ENCODE measurements around the gene SPC25. TPM values are rescaled to one million over a fixed set of nuclear protein-coding genes. Genes with fewer than 3 reads are reported as not detected.

SPC25 gene
- total and polyA plus RNA-seq, 2 donors (not counting 1 experiment from before 2014, with no cell fraction given) = 0.12 to 0.64 TPM

GRCh38 chr2:168910330-168910729 lies 20.1 kb upstream of the SPC25 start:
- peaks cover 0 to 7% of the 10 kb centered on the region in 2 donors for H3K4me1 ChIP-seq (ENCODE audit: control insufficient read depth in 2 of 2, insufficient read depth in 2 of 2, low read length in 2 of 2)
- H4K20me1 ChIP-seq (ENCODE audit: control insufficient read depth, insufficient read depth, low read length, poor library complexity, severe bottlenecking) = no peaks in the 10 kb centered on the region
- Mint-ChIP-seq H3K27me3 (peaks cover 40% of the 10 kb centered on the region), H3K27ac (no peak overlapping the region), H3K4me3 (no peak overlapping the region), H3K4me1 (peaks cover 4% of the 10 kb centered on the region), H3K9me3 (ENCODE audit: insufficient read depth) (no peaks in the 10 kb centered on the region)
- H3K36me3 ChIP-seq (replicated peaks in 1 of 2; ENCODE audit: control extremely low read depth in 1 of 2, control insufficient read depth in 1 of 2, extremely low read depth in 1 of 2, insufficient read depth in 2 of 2, low read length in 1 of 2) = no peaks in the 10 kb centered on the region
- no peak for ATAC-seq (ENCODE audit: low read depth)
- H3K4me2 ChIP-seq (replicated peaks; ENCODE audit: low read depth, low read length, poor library complexity, severe bottlenecking) = no peak overlapping the region
- no peak for DNase-seq
- no peaks in the 10 kb centered on the region for H3K9me3 ChIP-seq (ENCODE audit: control extremely low read depth in 1 of 3, control insufficient read depth in 2 of 3, insufficient read depth in 1 of 3, low read length in 2 of 3)
- H3K9ac ChIP-seq (ENCODE audit: low read length) = no peak overlapping the region
- ChIA-PET POLR2A (no interaction called here), CTCF (interaction anchor here (0.8 to 1.0 kb wide), 2 partner anchors 11 to 567 kb away, joined by 3 read pairs; no protein-coding TSS in a partner anchor)
- H3K4me3 ChIP-seq (ENCODE audit: control extremely low read depth in 1 of 5, extremely low read depth in 1 of 5, insufficient read depth in 1 of 5, low read depth in 2 of 5, low read length in 4 of 5) = no peak overlapping the region
- WGBS (ENCODE audit: insufficient coverage) = 80% methylated on average over 1 of the region's 5 CpGs
- TF ChIP-seq EZH2 (IDR thresholded peaks at IDR 0.05; ENCODE audit: borderline replicate concordance, insufficient read depth, low read depth, low read length, poor library complexity, severe bottlenecking) = no peak
- TF ChIP-seq, protein P1, sequence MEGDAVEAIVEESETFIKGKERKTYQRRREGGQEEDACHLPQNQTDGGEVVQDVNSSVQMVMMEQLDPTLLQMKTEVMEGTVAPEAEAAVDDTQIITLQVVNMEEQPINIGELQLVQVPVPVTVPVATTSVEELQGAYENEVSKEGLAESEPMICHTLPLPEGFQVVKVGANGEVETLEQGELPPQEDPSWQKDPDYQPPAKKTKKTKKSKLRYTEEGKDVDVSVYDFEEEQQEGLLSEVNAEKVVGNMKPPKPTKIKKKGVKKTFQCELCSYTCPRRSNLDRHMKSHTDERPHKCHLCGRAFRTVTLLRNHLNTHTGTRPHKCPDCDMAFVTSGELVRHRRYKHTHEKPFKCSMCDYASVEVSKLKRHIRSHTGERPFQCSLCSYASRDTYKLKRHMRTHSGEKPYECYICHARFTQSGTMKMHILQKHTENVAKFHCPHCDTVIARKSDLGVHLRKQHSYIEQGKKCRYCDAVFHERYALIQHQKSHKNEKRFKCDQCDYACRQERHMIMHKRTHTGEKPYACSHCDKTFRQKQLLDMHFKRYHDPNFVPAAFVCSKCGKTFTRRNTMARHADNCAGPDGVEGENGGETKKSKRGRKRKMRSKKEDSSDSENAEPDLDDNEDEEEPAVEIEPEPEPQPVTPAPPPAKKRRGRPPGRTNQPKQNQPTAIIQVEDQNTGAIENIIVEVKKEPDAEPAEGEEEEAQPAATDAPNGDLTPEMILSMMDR (IDR thresholded peaks at IDR 0.05) = no peak
- no peaks in the 10 kb centered on the region for H3K79me2 ChIP-seq (ENCODE audit: control insufficient read depth, insufficient read depth, low read length)
- no peak overlapping the region for H2AFZ ChIP-seq (ENCODE audit: insufficient read depth, low read depth, low read length, poor library complexity, severe bottlenecking)
- peaks cover 0 to 3% (median 2%) of the 10 kb centered on the region in 4 experiments for H3K27me3 ChIP-seq (replicated peaks in 1 of 4; ENCODE audit: control extremely low read depth in 1 of 4, control insufficient read depth in 3 of 4, insufficient read depth in 4 of 4, low read length in 3 of 4)
- H3K27ac ChIP-seq (ENCODE audit: low read length in 2 of 2) = no peak overlapping the region
- intact Hi-C loops (cut with micrococcal nuclease) = no loop called here

DNA sequence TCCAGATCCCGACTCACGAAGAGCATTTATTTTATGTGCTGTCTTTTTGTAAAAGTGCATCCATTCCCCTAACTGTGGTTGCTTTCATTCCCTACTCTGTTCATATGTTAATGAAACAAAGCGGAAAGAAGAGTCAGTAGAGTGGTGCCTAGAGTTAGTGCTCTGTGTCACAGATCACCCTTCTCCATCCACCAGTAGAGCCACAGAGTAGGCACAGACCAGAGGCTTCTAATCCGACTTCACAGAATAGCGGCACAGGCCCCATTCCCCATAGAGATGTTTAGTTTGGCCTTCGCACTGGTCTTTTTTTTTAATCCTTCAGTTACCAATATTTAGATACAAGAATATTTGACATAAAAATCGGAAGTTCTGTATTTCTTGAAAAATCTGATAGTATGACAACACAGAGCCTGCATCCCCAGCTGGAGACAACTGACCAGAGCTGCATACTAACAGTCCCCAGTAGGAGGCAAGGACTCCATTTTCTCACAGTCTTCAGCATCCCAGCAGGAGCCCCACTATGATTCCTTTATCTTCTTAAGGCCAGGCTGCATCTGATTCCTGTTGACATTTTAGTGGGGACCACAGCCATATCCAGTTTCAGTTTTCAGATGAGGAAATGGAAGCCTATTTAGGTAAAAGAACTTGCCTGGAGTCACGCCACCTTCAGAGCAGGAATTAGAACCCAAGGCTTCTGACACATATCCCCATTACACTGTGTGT lies 17.9 kb upstream of the SPC25 start:
- no peak for TF ChIP-seq EZH2 (IDR thresholded peaks at IDR 0.05; ENCODE audit: borderline replicate concordance, insufficient read depth, low read depth, low read length, poor library complexity, severe bottlenecking)
- TF ChIP-seq, protein P1 (IDR thresholded peaks at IDR 0.05) = no peak
- Histone ChIP-seq H3K9me3 (ENCODE audit: control extremely low read depth in 1 of 3, control insufficient read depth in 2 of 3, insufficient read depth in 1 of 3, low read length in 2 of 3) (no peaks in the 10 kb centered on the region), H4K20me1 (ENCODE audit: control insufficient read depth, insufficient read depth, low read length, poor library complexity, severe bottlenecking) (no peaks in the 10 kb centered on the region), H3K9ac (ENCODE audit: low read length) (no peak overlapping the region), H3K4me1 (ENCODE audit: control insufficient read depth in 2 of 2, insufficient read depth in 2 of 2, low read length in 2 of 2) (peaks cover 0 to 7% of the 10 kb centered on the region in 2 donors), H3K79me2 (ENCODE audit: control insufficient read depth, insufficient read depth, low read length) (no peaks in the 10 kb centered on the region), H3K27me3 (replicated peaks in 1 of 4; ENCODE audit: control extremely low read depth in 1 of 4, control insufficient read depth in 3 of 4, insufficient read depth in 4 of 4, low read length in 3 of 4) (peaks cover 0 to 3% (median 0%) of the 10 kb centered on the region in 4 experiments), H3K4me2 (replicated peaks; ENCODE audit: low read depth, low read length, poor library complexity, severe bottlenecking) (no peak overlapping the region), H3K4me3 (ENCODE audit: control extremely low read depth in 1 of 5, extremely low read depth in 1 of 5, insufficient read depth in 1 of 5, low read depth in 2 of 5, low read length in 4 of 5) (no peak overlapping the region), H3K27ac (ENCODE audit: low read length in 2 of 2) (no peak overlapping the region), H2AFZ (ENCODE audit: insufficient read depth, low read depth, low read length, poor library complexity, severe bottlenecking) (no peak overlapping the region), H3K36me3 (replicated peaks in 1 of 2; ENCODE audit: control extremely low read depth in 1 of 2, control insufficient read depth in 1 of 2, extremely low read depth in 1 of 2, insufficient read depth in 2 of 2, low read length in 1 of 2) (no peaks in the 10 kb centered on the region)
- H3K9me3 Mint-ChIP-seq (ENCODE audit: insufficient read depth) = no peaks in the 10 kb centered on the region
- H3K27me3 Mint-ChIP-seq = peaks cover 36% of the 10 kb centered on the region
- CTCF ChIA-PET = no interaction called here
- intact Hi-C loops (cut with micrococcal nuclease) = no loop called here
- POLR2A ChIA-PET = no interaction called here
- WGBS (ENCODE audit: insufficient coverage) = no CpG with 5 or more reads among the region's 8 CpGs
- H3K4me3 Mint-ChIP-seq = no peak overlapping the region
- no peak for DNase-seq
- H3K4me1 Mint-ChIP-seq = peaks cover 4% of the 10 kb centered on the region
- ATAC-seq (ENCODE audit: low read depth) = no peak
- no peak overlapping the region for H3K27ac Mint-ChIP-seq
